Measurements from ENCODE around the gene ENPP7. TPM values are rescaled to one million over a fixed set of nuclear protein-coding genes. Genes with fewer than 3 reads are reported as not detected.

ENPP7 gene
- total and polyA plus RNA-seq, 11 donors = not detected

DNA sequence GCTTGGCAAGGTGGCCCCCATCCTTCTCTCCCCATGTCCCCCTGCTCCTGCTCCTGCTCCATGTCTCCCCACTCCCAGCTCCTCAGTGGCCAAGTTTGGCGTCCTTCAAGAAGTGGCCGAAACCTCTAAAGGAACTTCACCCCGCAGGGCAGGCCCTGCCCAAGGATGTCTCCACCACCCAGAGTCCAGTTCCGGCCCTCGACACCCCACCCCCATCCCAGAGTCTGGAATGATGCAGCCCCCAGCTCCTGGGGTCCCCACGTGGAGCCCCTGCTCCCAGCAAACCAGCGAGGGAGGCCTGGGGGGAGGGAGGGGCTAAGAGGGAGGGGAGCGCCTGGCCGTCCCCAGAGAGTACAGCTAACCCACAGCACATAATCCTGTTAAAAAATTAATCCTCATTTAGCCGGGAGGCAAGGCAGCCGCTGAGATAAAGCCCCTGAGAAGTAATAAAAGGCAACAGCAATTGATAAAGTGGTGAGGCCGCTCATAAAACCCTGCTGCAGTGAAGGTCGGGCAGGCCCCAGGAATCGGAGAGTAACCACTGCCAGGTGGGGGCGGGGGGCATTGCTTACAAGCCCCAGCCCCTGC, 9.9 kb upstream of the ENPP7 start:
- Histone ChIP-seq H3K27me3 (peaks cover 0 to 10% (median 0%) of the 10 kb centered on the region in 9 donors), H3K4me1 (no peaks in the 10 kb centered on the region), H3K4me3 (no peak overlapping the region), H3K27ac (no peak overlapping the region), H3K36me3 (no peaks in the 10 kb centered on the region), H3K9me3 (no peaks in the 10 kb centered on the region)
- DNase-seq (no peak), ATAC-seq (no peak)
- intact Hi-C loops (cut with DNase I) = no loop called here
- no peak for TF ChIP-seq POLR2A (IDR thresholded peaks at IDR 0.05)
- TF ChIP-seq, protein P1, sequence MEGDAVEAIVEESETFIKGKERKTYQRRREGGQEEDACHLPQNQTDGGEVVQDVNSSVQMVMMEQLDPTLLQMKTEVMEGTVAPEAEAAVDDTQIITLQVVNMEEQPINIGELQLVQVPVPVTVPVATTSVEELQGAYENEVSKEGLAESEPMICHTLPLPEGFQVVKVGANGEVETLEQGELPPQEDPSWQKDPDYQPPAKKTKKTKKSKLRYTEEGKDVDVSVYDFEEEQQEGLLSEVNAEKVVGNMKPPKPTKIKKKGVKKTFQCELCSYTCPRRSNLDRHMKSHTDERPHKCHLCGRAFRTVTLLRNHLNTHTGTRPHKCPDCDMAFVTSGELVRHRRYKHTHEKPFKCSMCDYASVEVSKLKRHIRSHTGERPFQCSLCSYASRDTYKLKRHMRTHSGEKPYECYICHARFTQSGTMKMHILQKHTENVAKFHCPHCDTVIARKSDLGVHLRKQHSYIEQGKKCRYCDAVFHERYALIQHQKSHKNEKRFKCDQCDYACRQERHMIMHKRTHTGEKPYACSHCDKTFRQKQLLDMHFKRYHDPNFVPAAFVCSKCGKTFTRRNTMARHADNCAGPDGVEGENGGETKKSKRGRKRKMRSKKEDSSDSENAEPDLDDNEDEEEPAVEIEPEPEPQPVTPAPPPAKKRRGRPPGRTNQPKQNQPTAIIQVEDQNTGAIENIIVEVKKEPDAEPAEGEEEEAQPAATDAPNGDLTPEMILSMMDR (IDR thresholded peaks at IDR 0.05) = no peak
- WGBS, 4 donors = 70 to 78% (median 72%) methylated on average over 15 of the region's 15 CpGs

DNA sequence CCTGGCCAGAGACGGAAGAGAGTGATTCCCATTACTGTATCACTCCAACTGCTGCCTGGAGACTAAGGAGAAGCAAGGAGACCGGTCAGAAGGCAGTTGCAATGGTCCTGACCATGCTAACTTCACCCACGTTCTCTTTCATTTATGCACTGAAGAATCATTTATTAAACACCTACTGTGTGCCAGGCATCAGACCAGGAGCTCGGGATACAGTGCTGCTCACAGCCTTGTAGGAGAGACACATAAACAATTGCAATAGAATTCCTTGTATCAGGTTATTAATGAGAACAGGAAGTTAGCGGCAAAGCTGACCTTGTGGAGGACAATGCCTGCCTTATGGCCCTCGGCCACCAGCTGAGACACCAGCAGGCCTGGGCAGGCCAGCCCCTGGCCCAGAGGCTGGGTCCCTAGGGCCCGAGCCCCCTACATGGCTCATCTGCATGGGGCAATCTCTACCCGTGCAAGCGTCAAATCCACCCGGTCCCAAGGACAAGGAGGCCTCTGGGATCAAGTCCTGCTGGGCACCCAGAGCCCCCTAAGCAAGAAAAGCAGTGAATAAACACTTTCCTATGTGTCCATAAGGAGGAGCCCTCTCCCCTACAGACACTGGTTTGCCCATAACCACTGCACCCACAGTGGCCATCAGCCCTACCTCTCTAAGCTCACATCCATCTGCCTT, 8.6 kb upstream of the ENPP7 start:
- Histone ChIP-seq H3K4me1 (no peaks in the 10 kb centered on the region), H3K27ac (no peak overlapping the region), H3K27me3 (no peaks in the 10 kb centered on the region), H3K36me3 (no peaks in the 10 kb centered on the region), H3K4me3 (no peak overlapping the region), H3K9me3 (no peaks in the 10 kb centered on the region)
- 53 to 73% (median 66%) methylated on average over 9 to 10 of the region's 10 CpGs for WGBS, 4 donors
- TF ChIP-seq POLR2A (IDR thresholded peaks at IDR 0.05) = no peak
- TF ChIP-seq, protein P1 (IDR thresholded peaks at IDR 0.05) = no peak
- intact Hi-C loops (cut with DNase I) = no loop called here
- ATAC-seq = peak in 1 of 4 donors; percentile 20
- no peak for DNase-seq

DNA sequence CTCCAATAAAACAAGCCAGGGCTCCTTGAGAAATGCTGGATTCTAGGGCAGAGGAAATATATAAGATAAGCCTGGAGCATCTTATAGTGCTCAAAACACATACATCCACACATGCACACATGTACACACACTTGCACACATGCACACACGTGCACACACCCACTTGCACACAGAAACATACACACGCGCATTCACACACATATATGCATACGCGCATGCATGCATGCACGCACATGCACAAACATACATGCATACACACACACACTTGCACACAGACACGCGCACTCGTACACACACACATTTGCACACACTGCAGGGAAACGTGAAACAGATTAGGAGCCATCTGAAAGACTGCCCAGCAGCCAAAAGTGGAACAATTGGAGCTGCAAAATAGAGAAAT, 8.0 kb upstream of the ENPP7 start:
- H3K27ac ChIP-seq = no peak overlapping the region
- TF ChIP-seq, protein P1 (IDR thresholded peaks at IDR 0.05) = no peak
- no peak for TF ChIP-seq POLR2A (IDR thresholded peaks at IDR 0.05)
- ATAC-seq = no peak
- no peak for DNase-seq
- intact Hi-C loops (cut with DNase I) = no loop called here
- no peaks in the 10 kb centered on the region for H3K36me3 ChIP-seq
- WGBS, 4 donors = 78 to 90% (median 83%) methylated on average over 10 of the region's 10 CpGs
- H3K4me3 ChIP-seq = no peak overlapping the region
- H3K9me3 ChIP-seq = no peaks in the 10 kb centered on the region
- H3K4me1 ChIP-seq = no peaks in the 10 kb centered on the region
- H3K27me3 ChIP-seq = no peaks in the 10 kb centered on the region

DNA sequence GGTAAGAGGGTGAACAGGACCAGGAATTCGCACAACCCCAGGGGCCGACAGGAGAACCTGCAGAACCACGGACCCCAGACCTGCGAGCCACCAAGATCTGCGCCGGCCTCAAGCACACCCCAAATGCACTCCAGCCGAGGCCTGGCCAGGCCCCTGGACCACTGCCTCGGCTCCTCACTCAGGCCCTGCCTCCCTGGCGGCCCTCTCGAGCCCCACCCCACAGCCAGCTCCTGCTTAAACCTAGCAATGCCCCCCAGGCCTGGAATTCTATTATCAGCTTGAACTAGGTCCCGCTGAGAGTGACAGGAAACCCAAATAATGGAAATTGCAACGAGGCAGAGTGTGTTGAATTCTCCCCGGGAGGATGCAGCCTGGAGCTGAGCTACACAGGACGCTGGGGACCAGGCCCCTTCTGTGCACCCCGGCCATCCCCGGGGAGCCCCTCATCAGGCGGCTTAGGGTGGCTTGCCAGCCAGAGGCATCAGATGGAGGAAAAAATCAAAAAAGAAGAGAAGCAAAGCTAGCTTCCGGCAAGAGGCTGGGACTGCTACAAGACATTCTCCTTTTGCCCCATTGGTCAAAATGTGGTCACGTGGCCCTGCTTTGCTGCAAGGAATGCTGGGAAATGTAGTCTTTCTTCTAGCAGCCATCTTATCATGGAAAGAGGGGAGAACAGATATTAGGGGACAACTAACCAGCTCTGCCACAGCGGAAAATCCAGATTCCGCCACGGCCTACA, 2.4 kb upstream of the ENPP7 start:
- Histone ChIP-seq H3K36me3 (no peaks in the 10 kb centered on the region), H3K27me3 (no peaks in the 10 kb centered on the region), H3K4me3 (peak overlapping the region; percentile 22 to 71 (median 54)), H3K4me1 (peaks cover 0 to 19% (median 1%) of the 10 kb centered on the region in 12 donors), H3K27ac (peak overlapping the region in 1 of 12 donors; percentile 46), H3K9me3 (no peaks in the 10 kb centered on the region)
- intact Hi-C loops (cut with DNase I) = no loop called here
- peak; percentile 39 to 92 (median 86) for ATAC-seq
- peak in 1 of 2 donors; percentile 20 for TF ChIP-seq POLR2A (IDR thresholded peaks at IDR 0.05)
- TF ChIP-seq, protein P1 (IDR thresholded peaks at IDR 0.05) = no peak
- DNase-seq = peak; percentile 78 to 87 (median 82)
- 39 to 56% (median 43%) methylated on average over 17 to 22 of the region's 22 CpGs for WGBS, 4 donors
